COLO668 (cell line): ENCODE data around the gene ID2.
"Not testable (repeated sequence)": the region's sequence is repeated elsewhere in the genome, so short reads cannot be mapped to it uniquely, and the experiment has no call there.

ENCODE experiments used
- DNase-seq: peaks from one replicate; lab custom pipeline; 2025; ENCODE audit not compliant: unreplicated experiment; lab: John Stamatoyannopoulos, UW

Gene ID2

GRCh38 chr2:8725838-8726237, 44.0 kb downstream of the ID2 start:
- no peak for DNase-seq

GRCh38 chr2:8728305-8729015, 46.6 kb downstream of the ID2 start:
- no peak for DNase-seq

GRCh38 chr2:8729101-8729500, 47.2 kb downstream of the ID2 start:
- not testable (repeated sequence) for DNase-seq

- no peak for DNase-seq
Measured at GRCh38 chr2:8729939-8730338, 48.1 kb downstream of the ID2 start.

GRCh38 chr2:8732601-8733000, 50.7 kb downstream of the ID2 start:
- no peak for DNase-seq
